NOMO-1 treated with DMSO at 0.1 percent for 48 hours (cell line): ENCODE results near the gene HYI.
"Not testable (repeated sequence)": the region's sequence is repeated elsewhere in the genome, so short reads cannot be mapped to it uniquely, and the experiment has no call there.

Source experiments
- DNase-seq: peaks from one replicate; lab custom pipeline; 2025; ENCODE audit not compliant: unreplicated experiment; lab: John Stamatoyannopoulos, UW

The HYI gene

DNA sequence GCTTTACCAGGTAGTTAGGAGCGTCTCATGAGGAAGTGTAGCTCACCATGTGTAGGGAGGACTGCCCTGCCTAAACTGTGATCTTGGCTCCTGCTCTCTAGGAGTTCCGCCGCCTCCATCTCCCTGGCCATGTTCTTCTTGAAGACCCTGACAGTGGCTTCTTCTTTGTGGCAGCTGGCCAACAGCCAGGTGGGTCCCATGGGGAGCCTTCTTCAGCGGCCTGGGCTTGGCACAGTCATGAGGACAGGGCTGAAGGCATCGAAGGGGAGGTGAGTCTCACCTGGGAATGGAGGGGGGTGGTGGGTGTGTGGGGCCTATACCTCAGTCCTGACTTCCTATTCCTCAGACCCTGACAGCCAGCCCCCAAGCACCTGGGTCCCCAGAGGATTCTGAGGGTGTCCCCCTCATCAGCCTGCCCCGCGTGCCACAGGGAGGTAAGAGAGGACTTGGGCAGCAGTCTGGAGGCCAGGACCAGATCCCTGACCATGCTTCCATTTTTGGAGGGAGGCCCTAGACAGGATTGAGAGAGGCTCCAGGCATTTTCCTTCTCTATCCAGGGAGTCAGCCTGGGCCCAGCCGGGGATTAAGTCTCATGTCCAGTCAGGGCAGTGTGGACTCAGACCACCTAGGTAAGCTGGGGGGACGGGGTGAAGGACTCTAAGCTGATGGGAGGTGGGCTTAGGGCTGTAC is 21.4 kb downstream of the HYI start:
- no peak for DNase-seq

DNA sequence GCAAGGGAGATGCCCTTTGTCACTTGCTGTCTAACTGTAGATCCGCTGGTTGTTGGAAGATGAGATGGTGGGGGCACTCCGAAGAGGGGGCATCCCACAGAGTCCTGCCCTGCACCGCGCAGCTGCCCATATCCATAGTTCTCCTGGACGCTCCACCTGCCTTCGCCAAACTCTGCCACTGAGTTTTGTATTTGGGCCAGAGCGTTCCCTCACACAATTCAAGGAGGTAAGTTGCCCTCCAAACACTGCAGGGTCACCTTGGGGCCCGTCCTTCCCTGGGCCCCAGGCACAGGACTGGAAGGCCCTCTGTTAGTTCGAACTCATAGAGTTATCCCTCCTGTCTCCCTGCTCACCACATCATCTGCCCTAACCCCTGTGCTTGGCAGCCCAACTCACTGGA is 22.1 kb downstream of the HYI start:
- DNase-seq: no peak

DNA sequence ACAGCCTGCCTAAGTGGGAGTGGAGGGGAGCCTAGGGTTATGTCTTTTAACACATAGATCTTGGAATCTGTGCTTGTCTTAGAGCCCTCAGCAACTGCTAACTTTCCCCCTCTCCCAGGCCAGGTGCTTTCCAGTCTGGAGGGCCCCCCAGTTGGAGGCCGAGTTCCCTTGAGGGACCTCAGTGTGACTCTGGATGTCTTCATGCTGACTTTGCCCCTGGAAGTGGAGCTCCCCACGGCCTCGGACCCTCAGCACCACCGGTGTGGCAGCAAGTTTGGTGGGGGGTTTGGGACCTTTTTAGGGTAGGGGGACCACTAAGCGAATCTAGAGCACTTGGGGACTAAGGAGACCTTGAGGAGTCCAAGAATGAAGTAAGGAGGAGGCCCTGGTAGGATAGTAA is 22.9 kb downstream of the HYI start:
- no peak for DNase-seq

DNA sequence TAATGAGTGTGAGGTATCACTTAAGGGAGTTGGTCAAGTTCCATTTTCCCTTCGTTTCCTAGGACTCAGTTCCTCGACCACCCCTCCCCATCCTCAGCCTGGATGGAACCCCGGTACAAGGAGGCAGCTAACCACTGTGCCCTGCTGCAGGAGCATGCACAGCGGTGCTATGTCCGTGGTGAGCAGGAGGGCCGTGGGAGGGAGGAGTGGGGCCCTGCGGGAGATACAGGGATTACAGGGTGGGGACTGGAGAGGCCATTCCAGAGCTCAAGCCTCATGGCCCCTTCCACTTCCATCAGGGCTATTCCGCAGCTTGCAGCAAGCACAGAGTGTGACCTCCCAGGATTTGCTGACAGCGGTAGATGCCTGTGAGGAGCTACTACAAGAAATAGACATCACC is 25.8 kb downstream of the HYI start:
- no peak for DNase-seq

DNA sequence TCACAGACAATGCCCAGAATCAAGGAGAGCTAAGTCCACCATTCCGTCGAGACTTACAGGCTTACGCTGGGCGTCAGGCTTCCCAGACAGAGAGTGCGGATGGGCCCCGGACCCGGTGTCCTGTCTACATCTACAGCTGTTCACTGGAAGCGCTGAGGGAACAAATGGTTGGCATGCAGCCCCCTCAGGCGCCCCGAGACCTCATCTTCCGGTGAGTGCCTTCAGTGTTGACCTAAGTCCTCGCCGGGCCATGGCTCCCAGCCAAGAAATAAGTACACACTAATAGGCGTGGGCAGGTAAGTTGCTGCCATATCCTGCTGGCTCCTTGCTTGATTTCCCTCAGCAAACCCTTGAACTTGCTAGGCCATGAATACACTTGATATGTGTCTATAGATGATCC is 26.2 kb downstream of the HYI start:
- DNase-seq: no peak

DNA sequence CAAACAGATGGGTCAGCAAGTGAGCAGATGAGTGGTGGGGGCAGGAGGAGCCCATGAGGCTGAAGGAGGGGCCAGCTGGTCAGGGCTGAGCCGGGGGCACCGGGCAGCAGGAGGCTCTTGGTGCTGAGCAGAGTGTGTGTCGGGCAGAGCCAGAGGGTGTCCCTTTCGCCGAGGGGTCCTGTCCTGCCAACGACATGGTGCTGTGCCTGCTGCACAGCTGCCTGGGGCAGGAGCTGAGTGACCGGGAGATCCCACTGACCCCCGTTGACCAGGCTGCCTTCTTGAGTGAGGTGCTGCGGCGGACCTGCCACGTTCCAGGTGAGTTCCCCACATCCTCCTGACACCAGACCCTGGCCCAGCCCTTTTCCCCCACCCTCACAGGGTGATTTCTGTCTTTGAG is 27.5 kb downstream of the HYI start:
- no peak for DNase-seq

DNA sequence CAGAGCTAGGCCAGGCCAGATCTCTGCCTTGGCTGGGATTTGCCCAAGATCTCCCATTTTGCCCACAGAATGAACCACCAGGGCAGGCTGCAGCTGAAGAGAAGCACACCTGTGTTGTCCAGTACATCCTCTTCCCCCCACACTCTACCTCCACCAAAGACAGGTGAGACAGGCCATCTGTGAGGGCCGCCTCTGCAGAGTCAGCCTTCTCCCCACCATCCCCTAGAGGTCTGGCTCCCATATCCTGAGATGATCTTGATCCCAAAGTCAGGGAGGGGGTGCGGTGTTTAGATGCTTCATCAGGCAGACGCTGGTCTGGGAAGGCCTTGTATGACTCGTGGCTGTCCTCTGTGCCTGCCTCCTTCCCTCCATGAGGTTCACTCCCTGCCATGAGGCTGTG is 28.7 kb downstream of the HYI start:
- no peak for DNase-seq

DNA sequence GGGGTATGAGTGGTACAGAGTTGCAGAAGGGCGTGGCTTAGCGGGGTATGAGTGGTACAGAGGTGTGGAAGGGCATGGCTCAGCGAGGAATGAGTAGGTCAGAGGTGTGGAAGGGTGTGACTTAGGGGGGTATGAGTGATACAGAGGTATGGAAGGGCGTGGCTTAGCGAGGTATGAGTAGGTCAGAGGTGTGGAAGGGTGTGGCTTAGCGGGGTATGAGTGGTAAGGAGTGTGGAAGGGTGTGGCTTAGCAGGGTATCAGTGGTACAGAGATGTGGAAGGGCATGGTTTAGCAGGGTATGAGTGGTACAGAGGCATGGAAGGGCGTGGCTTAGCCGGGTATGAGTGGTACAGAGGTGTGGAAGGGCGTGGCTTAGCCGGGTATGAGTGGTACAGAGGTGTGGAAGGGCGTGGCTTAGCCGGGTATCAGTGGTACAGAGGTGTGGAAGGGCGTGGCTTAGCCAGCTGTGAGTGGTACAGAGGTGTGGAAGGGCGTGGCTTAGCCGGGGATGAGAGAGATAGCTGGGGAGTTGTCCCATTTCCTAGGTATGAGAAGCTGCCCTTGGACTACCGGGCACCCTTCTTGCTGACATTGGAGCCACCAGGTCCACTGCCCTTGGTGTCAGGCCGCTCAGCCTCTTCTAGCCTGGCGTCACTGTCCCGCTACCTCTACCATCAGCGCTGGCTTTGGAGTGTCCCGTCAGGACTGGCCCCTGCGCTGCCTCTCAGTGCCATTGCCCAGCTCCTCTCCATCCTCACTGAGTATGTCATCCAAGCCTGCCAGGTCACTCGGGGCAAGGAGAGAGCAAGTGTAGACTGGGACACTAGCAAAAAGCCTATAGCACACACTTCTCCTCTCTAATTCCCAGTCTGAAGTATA is 29.8 kb downstream of the HYI start:
- DNase-seq: no peak

DNA sequence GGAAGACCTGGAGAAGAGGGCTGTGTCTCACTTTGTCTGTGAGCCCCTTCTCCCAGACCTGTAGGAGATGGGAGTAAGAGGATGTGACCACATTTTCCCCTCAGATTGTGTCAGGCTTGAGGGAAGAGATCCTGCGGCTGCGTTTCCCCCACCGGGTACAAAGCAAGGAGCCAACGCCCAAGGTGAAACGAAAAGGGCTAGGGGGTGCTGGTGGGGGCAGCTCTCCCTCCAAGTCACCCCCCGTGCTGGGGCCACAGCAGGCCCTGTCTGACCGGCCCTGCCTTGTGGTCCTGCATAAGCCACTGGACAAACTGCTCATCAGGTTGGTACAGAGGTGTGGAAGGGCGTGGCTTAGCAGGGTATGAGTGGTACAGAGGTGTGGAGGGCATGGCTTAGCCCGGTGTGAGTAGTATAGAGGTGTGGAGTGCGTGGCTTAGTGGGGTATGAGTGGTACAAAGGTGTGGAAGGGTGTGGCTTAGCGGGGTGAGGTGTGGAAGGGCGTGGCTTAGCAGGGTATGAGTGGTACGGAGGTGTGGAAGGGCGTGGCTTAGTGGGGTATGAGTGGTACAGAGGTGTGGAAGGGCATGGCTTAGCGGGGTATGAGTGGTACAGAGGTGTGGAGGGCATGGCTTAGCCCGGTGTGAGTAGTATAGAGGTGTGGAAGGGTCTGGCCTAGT is 30.6 kb downstream of the HYI start:
- DNase-seq: no peak

DNA sequence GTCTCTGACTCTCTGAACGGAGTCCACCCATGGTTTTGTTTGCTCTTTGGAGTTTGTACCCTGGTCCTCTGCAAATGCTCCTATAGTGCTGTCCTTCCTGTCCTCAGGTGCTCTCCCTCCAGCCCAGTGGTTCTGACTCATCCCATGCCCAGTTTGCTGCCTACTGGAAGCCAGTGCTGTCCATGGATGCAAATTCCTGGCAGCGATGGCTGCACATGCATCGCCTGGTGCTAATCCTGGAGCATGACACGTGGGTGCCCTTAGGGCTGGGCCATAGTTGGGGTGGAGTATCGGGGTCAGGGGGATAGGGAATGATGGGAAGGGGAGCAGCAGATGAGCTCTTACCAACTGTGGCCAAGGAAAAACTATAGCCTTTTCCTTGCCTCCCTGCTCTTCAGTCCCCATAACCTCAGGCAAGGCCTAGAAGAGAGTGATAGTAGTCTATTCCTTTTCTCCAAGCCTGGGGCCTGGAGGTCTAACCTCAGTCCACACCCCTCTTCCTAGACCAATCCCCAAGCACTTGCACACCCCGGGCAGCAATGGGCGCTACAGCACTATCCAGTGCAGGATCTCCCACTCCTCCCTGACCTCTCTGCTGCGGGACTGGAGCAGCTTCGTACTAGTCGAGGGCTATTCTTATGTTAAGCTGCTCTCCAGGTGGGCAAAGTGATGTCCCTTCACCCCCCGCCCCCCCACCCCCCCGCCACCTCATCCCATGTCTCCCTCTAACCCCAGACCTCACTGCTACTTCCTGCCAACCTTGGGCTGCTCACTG is 31.6 kb downstream of the HYI start:
- DNase-seq: no peak

DNA sequence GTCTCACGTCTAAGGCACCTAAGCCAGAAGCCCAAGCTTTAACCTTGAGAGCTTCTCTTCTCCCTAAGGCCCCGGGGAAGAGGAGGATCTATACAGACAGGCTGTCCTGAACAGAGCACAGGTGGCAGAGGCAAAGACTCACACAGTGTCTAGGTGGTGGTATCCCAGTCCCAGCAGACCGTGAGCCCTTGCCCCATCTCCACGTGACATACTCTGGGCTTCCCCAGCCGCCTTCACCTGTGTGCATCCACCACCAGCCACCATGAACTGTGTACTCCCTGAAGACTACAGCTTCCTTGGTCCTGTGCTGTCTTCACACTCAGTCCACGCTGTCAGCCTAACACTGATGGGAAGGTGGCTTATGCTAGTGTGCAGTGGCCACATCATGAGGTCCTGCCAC is 32.3 kb downstream of the HYI start:
- no peak for DNase-seq

DNA sequence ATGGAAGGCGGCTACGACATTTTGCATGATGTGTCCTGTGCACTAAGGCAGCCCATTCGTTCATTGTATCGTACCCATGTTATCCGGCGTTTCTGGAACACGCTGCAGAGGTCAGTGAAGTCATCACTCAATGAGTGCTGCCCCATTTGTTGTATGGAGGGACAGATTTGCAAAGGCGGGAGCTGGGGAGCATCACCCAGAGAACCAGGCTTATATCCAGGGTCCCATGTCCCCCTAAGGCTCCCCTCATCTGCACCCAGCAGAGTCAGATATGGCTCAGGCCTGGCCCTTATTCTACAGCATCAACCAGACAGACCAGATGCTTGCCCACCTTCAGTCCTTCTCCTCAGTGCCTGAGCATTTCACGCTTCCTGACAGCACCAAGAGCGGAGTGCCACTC is 32.9 kb downstream of the HYI start:
- no peak for DNase-seq

DNA sequence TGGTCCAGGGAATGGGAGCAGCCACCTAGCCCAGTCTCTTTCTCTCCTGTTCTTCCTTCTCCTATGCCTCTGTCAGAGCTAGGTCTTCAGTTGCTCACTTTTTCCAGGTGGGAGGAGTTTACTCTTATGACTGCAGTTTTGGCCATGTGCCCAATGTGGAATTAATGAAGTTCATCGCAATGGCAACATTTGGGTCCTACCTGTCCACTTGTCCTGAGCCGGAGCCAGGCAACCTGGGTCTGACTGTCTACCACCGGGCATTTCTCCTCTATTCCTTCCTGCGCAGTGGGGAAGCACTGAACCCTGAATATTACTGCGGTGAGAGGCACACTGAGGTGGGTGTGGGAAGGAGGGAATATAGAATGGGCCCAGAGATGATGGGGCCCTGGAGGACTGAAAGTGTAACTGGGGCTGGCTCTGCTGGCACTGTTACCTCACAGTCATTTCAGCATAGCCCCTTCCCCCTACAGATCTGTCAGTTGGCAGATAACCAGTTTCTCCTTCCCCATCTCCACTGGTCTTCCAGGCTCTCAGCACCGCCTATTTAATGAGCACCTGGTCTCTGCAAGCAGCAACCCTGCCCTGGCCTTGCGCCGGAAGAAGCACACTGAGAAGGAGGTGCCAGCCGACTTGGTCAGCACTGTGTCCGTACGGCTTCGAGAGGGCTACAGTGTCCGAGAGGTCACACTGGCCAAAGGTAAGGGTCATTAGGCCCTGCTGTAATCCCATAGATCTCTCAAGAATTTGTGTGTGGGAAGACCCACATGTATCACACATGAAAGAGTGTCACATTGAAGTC is 33.9 kb downstream of the HYI start:
- no peak for DNase-seq

DNA sequence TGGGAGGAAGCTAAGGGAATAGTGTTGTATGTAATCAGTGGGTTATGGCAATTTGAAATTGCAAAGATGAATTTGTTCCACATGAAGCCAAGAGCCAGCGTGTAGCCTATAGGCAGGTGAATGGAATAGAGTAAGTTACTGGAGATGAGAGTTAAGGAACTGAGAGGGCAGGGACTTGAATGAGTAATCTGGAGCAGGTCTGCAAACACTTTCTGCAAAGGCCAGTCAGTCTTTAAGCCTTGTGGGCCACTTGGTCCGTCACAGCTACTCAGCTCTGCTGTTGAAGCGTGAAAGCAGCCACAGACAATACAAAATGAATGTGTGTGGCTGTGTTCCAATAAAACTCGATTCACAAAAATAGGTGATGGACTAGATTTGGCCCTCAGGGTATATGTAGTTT is 34.9 kb downstream of the HYI start:
- no peak for DNase-seq

DNA sequence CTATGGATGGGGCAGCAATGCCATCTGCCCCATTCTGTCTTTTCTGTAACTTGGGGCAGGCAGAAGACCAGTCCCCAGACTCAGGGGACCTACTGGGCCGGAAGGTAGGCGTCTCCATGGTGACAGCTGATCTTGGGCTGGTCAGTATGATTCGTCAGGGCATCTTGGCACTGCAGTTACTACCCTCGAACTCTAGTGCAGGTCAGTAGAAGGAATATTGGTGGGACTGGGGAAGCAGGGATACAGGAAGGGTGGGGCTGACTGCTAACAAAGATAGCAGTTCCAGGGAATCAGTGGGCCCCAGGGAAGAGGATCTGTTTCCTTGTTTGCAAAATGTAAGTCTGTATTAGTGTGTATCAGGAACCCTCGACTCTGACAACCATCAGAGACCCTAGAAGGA is 37.8 kb downstream of the HYI start:
- DNase-seq: no peak

DNA sequence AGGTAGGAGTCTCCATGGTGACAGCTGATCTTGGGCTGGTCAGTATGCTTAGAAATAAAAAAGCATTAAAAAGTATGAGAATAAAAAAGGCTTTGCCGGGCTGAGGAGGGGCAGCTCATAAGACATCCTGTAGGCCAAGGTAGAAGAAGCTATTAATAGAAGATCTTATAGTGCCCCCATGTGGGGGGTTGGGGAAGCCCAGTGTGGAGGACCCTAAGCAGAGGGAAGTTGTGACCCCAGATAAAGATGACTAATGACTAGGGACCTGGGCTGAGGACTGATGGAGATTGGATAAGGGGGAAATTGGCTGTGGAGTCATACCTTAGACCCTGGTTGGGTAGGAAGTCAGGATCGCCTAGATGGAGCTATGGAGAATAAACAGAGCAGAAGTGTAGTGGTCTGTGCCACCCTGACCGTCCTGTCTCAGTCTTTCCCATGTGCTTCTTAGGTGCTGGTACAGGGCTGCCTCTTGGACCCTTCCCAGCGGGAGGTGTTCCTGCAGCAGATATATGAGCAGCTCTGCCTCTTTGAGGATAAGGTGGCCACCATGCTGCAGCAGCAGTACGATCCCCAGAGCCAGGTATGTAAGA is 39.0 kb downstream of the HYI start:
- peak; percentile 53 for DNase-seq

DNA sequence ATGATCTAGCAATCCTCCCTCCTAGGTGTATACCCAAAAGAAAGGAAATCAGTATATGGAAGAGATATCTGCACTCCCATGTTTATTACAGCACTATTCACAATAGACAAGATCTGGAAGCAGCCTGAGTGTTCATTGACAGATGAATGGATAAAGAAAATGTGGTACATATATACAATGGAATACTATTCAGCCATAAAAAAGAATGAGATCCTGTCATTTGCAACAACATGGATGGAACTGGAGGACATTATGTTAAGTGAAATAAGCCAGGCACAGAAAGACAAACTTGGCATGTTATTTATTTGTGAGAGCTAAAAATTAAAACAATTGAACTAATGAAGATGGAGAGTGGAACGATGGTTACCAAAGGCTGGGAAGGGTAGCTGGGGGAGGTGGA is 40.3 kb downstream of the HYI start:
- DNase-seq: not testable (repeated sequence)

DNA sequence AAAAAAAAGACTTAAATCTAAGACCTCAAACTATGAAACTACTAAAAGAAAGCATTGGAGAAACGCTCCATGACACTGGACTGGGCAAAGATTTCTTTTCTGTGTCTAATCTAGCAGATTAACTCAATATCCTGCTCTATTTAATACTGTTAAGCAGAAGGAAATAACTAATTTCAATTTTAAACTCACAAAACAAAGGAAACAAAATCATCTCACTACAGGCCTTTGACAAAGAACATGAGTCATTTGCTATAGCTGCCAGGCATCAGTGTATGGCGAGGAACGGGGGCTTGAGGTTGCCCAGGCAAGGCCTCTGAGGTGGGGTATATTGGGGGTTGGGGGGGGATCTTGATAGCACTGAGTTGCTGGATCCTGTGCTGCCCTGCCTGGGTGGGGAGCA is 43.2 kb downstream of the HYI start:
- no peak for DNase-seq

DNA sequence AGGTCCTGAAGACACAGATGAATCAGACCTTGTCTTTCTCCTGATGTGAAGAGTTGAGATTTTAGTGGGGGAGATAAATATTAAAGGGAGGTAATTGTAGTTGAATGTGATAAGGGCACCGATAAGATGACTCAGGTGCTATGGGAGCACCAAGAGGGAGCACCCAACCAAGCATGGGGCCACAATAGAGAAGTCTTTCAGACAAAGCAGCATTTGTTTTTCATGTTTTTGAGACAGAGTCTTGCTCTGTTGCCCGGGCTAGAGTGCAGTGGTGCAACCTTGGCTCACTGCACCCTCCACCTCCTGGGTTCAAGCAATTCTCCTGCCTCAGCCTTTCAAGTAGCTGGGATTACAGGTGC is 47.9 kb downstream of the HYI start:
- DNase-seq: no peak

DNA sequence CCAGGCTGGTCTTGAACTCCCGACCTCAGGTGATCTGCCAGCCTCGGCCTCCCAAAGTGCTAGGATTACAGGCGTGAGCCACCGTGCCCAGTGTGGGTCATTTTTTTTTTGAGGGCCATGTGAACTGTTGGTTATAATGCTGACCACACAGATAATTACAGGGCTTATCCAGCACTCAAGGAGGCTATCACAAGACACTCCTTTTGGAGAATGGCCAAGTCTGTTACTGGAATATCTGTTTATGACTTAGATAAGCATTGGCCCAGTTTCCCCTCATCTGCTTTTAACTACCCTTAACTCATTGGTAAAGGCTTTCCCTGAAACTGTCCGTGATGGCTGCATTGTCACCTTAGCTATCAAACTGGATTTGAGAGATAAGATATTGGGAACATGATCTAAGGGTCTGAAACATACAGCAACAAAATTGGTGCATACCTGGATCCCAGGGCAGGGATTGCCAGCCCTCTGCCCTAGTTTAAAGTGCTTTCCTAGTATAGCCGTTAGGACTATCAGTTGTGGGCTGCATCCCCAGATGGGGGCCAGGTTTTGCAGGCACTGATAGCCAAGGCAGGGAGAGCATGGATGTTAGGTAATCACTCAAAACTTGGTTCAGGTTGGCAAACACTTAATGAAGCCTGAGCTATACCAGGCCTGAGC is 48.4 kb downstream of the HYI start:
- DNase-seq: no peak
